ENCODE results near the gene MID1.

DNA sequence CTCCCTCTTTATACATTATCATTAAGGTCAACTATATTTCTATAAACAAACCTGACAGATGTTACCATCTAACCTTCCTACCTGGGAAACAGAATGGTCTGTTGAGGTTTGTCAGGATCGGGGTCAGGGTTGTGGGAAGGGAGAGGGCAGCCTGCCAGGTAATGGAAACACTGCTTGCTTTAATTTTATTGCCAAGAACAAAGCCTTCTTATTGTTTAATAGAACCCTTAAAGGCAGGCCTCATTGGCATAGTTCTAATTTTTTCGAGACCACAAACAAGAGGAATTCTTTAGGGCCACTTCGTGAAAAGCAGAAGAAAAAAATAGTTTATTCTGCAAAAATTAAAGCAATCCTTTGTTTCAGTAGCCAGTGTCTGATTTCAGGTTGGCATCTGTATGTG lies 113.2 kb downstream of the MID1 start:
- TF ChIP-seq CTCF (IDR thresholded peaks at IDR 0.05; ENCODE audit: insufficient read depth, low read depth, low read length): no peak
- TF ChIP-seq EZH2 (IDR thresholded peaks at IDR 0.05; ENCODE audit: insufficient read depth, low read length): no peak

Data from astrocyte (in vitro differentiated cells and primary cell).